ENCODE measurements around the gene PTPN4. TPM values are rescaled to one million over a fixed set of nuclear protein-coding genes. Genes with fewer than 3 reads are reported as not detected.

The PTPN4 gene
- total RNA-seq, 1 experiment from 2014 or later, result 80.5 TPM

GRCh38 chr2:119782308-119783027, 22.7 kb downstream of the PTPN4 start:
- no peak overlapping the region for H4K8ac ChIP-seq (replicated peaks; ENCODE audit: insufficient read length, low read depth, low read length)
- no peak overlapping the region for H3K18ac ChIP-seq (ENCODE audit: insufficient read length, low read depth, low read length)
- no peaks in the 10 kb centered on the region for H3K9me3 ChIP-seq (ENCODE audit: control insufficient read depth, low read depth, low read length)
- H3K23ac ChIP-seq (ENCODE audit: insufficient read length, low read depth, low read length), result no peak overlapping the region
- H2AK5ac ChIP-seq (ENCODE audit: insufficient read length, low read length), result no peak overlapping the region
- peaks cover 0 to 5% (median 0%) of the 10 kb centered on the region in 3 experiments; a peak in 1 of 7 replicates for H3K36me3 Mint-ChIP-seq (ENCODE audit: insufficient read depth in 1 of 3, low read depth in 3 of 3)
- no peaks in the 10 kb centered on the region for H3K9me3 Mint-ChIP-seq
- no peak overlapping the region for H3K56ac ChIP-seq (ENCODE audit: insufficient read length, low read depth, low read length)
- no peak overlapping the region for H2BK120ac ChIP-seq (ENCODE audit: low read depth, low read length, poor library complexity, severe bottlenecking)
- peaks cover 12% of the 10 kb centered on the region for H3K79me1 ChIP-seq (ENCODE audit: insufficient read depth, low read depth, low read length, poor library complexity, severe bottlenecking)
- no peaks in the 10 kb centered on the region for H3K27me3 Mint-ChIP-seq (ENCODE audit: low read depth)
- no peak overlapping the region for H3K14ac ChIP-seq (ENCODE audit: insufficient read depth, low read length)
- no peak for TF ChIP-seq CTCF (conservative IDR thresholded peaks at IDR 0.05)
- H3K4ac ChIP-seq (ENCODE audit: low read depth, low read length), result no peak overlapping the region
- H3K27ac Mint-ChIP-seq, result no peak overlapping the region; a peak in 2 of 7 replicates
- no peak overlapping the region for H4K91ac ChIP-seq (ENCODE audit: insufficient read length, low read depth, low read length)
- H3K4me1 Mint-ChIP-seq, result peaks cover 22 to 36% of the 10 kb centered on the region in 2 experiments
- no peaks in the 10 kb centered on the region for H4K20me1 ChIP-seq (ENCODE audit: control insufficient read depth, insufficient read depth, insufficient read length)
- peaks cover 26% of the 10 kb centered on the region; the same call in 1 of the 2 replicates for H3K79me2 ChIP-seq (ENCODE audit: insufficient read depth, low read length)
- H3T11ph ChIP-seq (ENCODE audit: low read length), result no peak overlapping the region
- H3K4me1 ChIP-seq (ENCODE audit: insufficient read depth, low read length), result peaks cover 2% of the 10 kb centered on the region; the same call in 1 of the 2 replicates
- H2BK20ac ChIP-seq (ENCODE audit: low read depth, low read length, poor library complexity, severe bottlenecking), result no peak overlapping the region
- H3K4me2 ChIP-seq (ENCODE audit: insufficient read depth, insufficient read length, low read length), result no peak overlapping the region
- H2BK5ac ChIP-seq (ENCODE audit: insufficient read length, low read length), result no peak overlapping the region
- no peak overlapping the region for H2BK15ac ChIP-seq (ENCODE audit: low read depth, low read length)
- no CpG with 5 or more reads among the region's 9 CpGs for WGBS (ENCODE audit: extremely low coverage, insufficient read length, low lambda C conversion rate)
- H3K27me3 ChIP-seq (ENCODE audit: insufficient read depth, low read length), result no peaks in the 10 kb centered on the region
- no peak overlapping the region for H2AFZ ChIP-seq (ENCODE audit: low read length)
- H4K5ac ChIP-seq (ENCODE audit: insufficient read length, low read depth, low read length), result no peak overlapping the region
- no peaks in the 10 kb centered on the region for H3K23me2 ChIP-seq (ENCODE audit: insufficient read length, low read depth, low read length, poor library complexity, severe bottlenecking)
- no peak overlapping the region for H3K27ac ChIP-seq (ENCODE audit: insufficient read length, low read depth, low read length)
- no peak overlapping the region for H2BK12ac ChIP-seq (ENCODE audit: insufficient read length, low read depth, low read length)
- DNase-seq, result no peak
- H3K9ac ChIP-seq (ENCODE audit: extremely low read depth, insufficient read length, low read length), result no peak overlapping the region
- H3K4me3 Mint-ChIP-seq, result no peak overlapping the region
